ENCODE measurements around the gene ZFP64.
A peak's percentile ranks its signal among the peaks of the same experiment; 100 is the strongest.

ZFP64 gene

GRCh38 chr20:52103335-52103912, 88.2 kb downstream of the ZFP64 start (continued):
- peak; percentile 93 for TF ChIP-seq ZNF341 (tag by site-specific recombination; IDR thresholded peaks at IDR 0.05; ENCODE audit: low read depth)
- no peak for TF ChIP-seq ZBTB17 (tag by site-specific recombination; IDR thresholded peaks at IDR 0.05)
- no peak for TF ChIP-seq ZNF23 (tag by site-specific recombination; IDR thresholded peaks at IDR 0.05; ENCODE audit: borderline replicate concordance)
- no peak for TF ChIP-seq ZBTB44 (tag by site-specific recombination; IDR thresholded peaks at IDR 0.05)
- TF ChIP-seq ZNF48 (tag by site-specific recombination; IDR thresholded peaks at IDR 0.05) = no peak
- no peak for TF ChIP-seq ZNF426 (tag by site-specific recombination; IDR thresholded peaks at IDR 0.05)
- no peak for TF ChIP-seq ZBTB21 (tag by site-specific recombination; IDR thresholded peaks at IDR 0.05)
- no peak for TF ChIP-seq ATF2 (tag by site-specific recombination; IDR thresholded peaks at IDR 0.05; ENCODE audit: low read depth)
- no peak for TF ChIP-seq ZNF514 (tag by site-specific recombination; IDR thresholded peaks at IDR 0.05)
- TF ChIP-seq ZNF274 (IDR thresholded peaks at IDR 0.05; ENCODE audit: low read length) = no peak
- no peak for TF ChIP-seq ZNF274 (tag by site-specific recombination; IDR thresholded peaks at IDR 0.05; ENCODE audit: borderline replicate concordance)
- TF ChIP-seq ZNF214 (tag by site-specific recombination; IDR thresholded peaks at IDR 0.05; ENCODE audit: borderline replicate concordance) = no peak
- TF ChIP-seq ZNF518A (tag by site-specific recombination; conservative IDR thresholded peaks at IDR 0.05; ENCODE audit: low read depth) = no peak
- TF ChIP-seq KLF10 (tag by site-specific recombination; IDR thresholded peaks at IDR 0.05) = no peak
- no peak for TF ChIP-seq ZNF423 (tag by site-specific recombination; IDR thresholded peaks at IDR 0.05)
- no peak for TF ChIP-seq ZNF654 (tag by site-specific recombination; IDR thresholded peaks at IDR 0.05; ENCODE audit: low read depth)
- TF ChIP-seq SP3 (tag by site-specific recombination; IDR thresholded peaks at IDR 0.05) = peak; percentile 19; the same call in 1 of the 2 replicates
- TF ChIP-seq ZNF501 (tag by site-specific recombination; IDR thresholded peaks at IDR 0.05) = no peak
- no peak for TF ChIP-seq IKZF3 (tag by site-specific recombination; IDR thresholded peaks at IDR 0.05)
- TF ChIP-seq ZNF624 (tag by site-specific recombination; IDR thresholded peaks at IDR 0.05) = no peak
- TF ChIP-seq ZSCAN23 (tag by site-specific recombination; IDR thresholded peaks at IDR 0.05) = no peak
- TF ChIP-seq MYNN (tag by site-specific recombination; IDR thresholded peaks at IDR 0.05; ENCODE audit: borderline replicate concordance) = no peak
- TF ChIP-seq ZBTB48 (tag by site-specific recombination; IDR thresholded peaks at IDR 0.05) = no peak
- TF ChIP-seq ZNF311 (tag by site-specific recombination; IDR thresholded peaks at IDR 0.05; ENCODE audit: borderline replicate concordance) = no peak
- no peak for TF ChIP-seq ZBTB20 (tag by site-specific recombination; IDR thresholded peaks at IDR 0.05)
- TF ChIP-seq SP2 (tag by site-specific recombination; IDR thresholded peaks at IDR 0.05) = peak; percentile 35; the same call in 1 of the 2 replicates
- no peak for TF ChIP-seq REPIN1 (tag by site-specific recombination; IDR thresholded peaks at IDR 0.05; ENCODE audit: low read depth)
- no peak for TF ChIP-seq HOXD13 (CRISPR knock-in tag; IDR thresholded peaks at IDR 0.05; ENCODE audit: borderline replicate concordance)
- TF ChIP-seq PRDM6 (tag by site-specific recombination; IDR thresholded peaks at IDR 0.05) = no peak
- TF ChIP-seq ZSCAN5A (tag by site-specific recombination; IDR thresholded peaks at IDR 0.05) = no peak
- TF ChIP-seq ZNF19 (tag by site-specific recombination; IDR thresholded peaks at IDR 0.05; ENCODE audit: low read depth) = no peak

Data from HEK293 (cell line).